Glutamatergic neuron (in vitro differentiated cells): Measurements from ENCODE around the gene ARAP2. TPM values are rescaled to one million over a fixed set of nuclear protein-coding genes. Genes with fewer than 3 reads are reported as not detected.

Experiments used
- DNase-seq: peaks from one replicate; pipeline ENCODE4 v3.0.0; 2022
- H3K27ac Mint-ChIP-seq: one replicate; pipeline ENCODE4 v1.8.0; 2020; ENCODE audit warnings: mild to moderate bottlenecking, mixed read lengths, inconsistent platforms; ENCODE audit not compliant: unreplicated experiment
- H3K27me3 Mint-ChIP-seq: one replicate; pipeline ENCODE4 v1.8.0; 2020; ENCODE audit warnings: mild to moderate bottlenecking, moderate library complexity, mixed read lengths, inconsistent platforms; ENCODE audit not compliant: unreplicated experiment
- H3K36me3 Mint-ChIP-seq: one replicate; pipeline ENCODE4 v1.8.0; 2020; ENCODE audit warnings: mild to moderate bottlenecking, mixed read lengths, inconsistent platforms; ENCODE audit not compliant: unreplicated experiment
- H3K4me1 Mint-ChIP-seq: one replicate; pipeline ENCODE4 v1.8.0; 2020; ENCODE audit warnings: mild to moderate bottlenecking, low read depth, mixed read lengths, inconsistent platforms; ENCODE audit not compliant: unreplicated experiment
- H3K4me3 Mint-ChIP-seq: one replicate; pipeline ENCODE4 v1.8.0; 2020; ENCODE audit warnings: mild to moderate bottlenecking, mixed read lengths, inconsistent platforms; ENCODE audit not compliant: unreplicated experiment
- H3K9me3 Mint-ChIP-seq: one replicate; pipeline ENCODE4 v1.8.0; 2020; ENCODE audit warnings: mild to moderate bottlenecking, moderate library complexity, mixed read lengths, inconsistent platforms; ENCODE audit not compliant: unreplicated experiment
- total RNA-seq: library from RNA; stranded (reverse); fragmentation: NEBNext Ultra II Directional; extraction: Animal tissue kit (Norgen Biotek cat#: 25700); gene quantifications from one replicate; pipeline ENCODE4 v1.2.1, GENCODE V29; 2021; ENCODE audit not compliant: unreplicated experiment
- TF ChIP-seq, protein P1 (sequence below): fragments of 200-600 bp; sonication (generic); IDR thresholded peaks from one replicate; pipeline ENCODE4 v1.5.0; 2021; ENCODE audit not compliant: partially characterized antibody, unreplicated experiment

The ARAP2 gene
- total RNA-seq, 1 donor from 2014 or later = 1.4 TPM

DNA sequence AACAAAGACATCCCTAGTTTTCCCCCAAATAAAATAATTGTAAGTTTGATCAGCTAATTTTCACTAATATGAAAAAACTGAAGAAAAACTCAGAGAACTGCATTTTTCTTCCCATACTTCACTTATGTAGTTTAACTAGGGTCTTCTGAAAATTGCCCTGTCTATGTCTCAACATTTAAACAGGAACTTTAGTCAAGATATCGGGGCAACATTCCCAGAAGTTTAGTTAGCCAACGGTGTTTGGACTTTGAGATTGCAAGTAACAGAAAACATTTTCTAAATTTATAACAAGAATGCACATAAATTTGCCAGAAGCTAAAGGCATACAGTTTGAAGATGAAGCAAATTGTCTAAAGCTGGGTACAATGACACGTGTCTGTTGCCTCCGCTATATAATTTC lies 201.1 kb downstream of the ARAP2 start:
- TF ChIP-seq, protein P1, sequence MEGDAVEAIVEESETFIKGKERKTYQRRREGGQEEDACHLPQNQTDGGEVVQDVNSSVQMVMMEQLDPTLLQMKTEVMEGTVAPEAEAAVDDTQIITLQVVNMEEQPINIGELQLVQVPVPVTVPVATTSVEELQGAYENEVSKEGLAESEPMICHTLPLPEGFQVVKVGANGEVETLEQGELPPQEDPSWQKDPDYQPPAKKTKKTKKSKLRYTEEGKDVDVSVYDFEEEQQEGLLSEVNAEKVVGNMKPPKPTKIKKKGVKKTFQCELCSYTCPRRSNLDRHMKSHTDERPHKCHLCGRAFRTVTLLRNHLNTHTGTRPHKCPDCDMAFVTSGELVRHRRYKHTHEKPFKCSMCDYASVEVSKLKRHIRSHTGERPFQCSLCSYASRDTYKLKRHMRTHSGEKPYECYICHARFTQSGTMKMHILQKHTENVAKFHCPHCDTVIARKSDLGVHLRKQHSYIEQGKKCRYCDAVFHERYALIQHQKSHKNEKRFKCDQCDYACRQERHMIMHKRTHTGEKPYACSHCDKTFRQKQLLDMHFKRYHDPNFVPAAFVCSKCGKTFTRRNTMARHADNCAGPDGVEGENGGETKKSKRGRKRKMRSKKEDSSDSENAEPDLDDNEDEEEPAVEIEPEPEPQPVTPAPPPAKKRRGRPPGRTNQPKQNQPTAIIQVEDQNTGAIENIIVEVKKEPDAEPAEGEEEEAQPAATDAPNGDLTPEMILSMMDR = no peak
- Mint-ChIP-seq H3K4me3 (no peak overlapping the region), H3K9me3 (no peaks in the 10 kb centered on the region), H3K27ac (no peak overlapping the region), H3K36me3 (no peaks in the 10 kb centered on the region), H3K27me3 (peaks cover 4% of the 10 kb centered on the region), H3K4me1 (no peaks in the 10 kb centered on the region)
- DNase-seq = no peak

- Mint-ChIP-seq H3K4me1 (no peaks in the 10 kb centered on the region), H3K4me3 (no peak overlapping the region), H3K27me3 (peaks cover 4% of the 10 kb centered on the region), H3K27ac (no peak overlapping the region), H3K36me3 (no peaks in the 10 kb centered on the region), H3K9me3 (no peaks in the 10 kb centered on the region)
- DNase-seq = no peak
- TF ChIP-seq, protein P1 = no peak
These were observed 202.0 kb downstream of the ARAP2 start for GRCh38 chr4:36042122-36042970.

GRCh38 chr4:36041340-36041739 lies 203.0 kb downstream of the ARAP2 start:
- no peaks in the 10 kb centered on the region for H3K36me3 Mint-ChIP-seq
- no peak overlapping the region for H3K27ac Mint-ChIP-seq
- H3K4me1 Mint-ChIP-seq = no peaks in the 10 kb centered on the region
- DNase-seq = no peak
- peaks cover 4% of the 10 kb centered on the region for H3K27me3 Mint-ChIP-seq
- H3K4me3 Mint-ChIP-seq = no peak overlapping the region
- TF ChIP-seq, protein P1 = no peak
- no peaks in the 10 kb centered on the region for H3K9me3 Mint-ChIP-seq

DNA sequence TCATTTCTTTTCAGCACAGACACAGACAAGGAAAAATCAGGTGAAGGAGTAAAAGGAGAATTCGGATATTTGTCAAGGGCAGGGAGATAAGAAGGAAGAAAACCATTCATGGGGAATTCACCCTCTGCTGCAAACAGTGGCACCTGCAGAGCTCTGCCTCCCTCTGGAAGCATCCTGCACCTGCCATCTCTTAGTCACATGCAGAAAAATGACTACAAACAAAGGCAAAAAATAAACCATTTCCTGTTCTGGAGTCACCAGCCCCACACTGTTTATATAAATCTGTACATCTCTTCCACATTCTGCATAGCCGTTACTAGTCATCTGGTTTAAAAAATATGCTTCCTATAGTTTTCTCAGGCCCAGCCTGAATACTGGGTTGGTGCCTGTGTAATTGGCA lies 205.3 kb downstream of the ARAP2 start:
- Mint-ChIP-seq H3K36me3 (no peaks in the 10 kb centered on the region), H3K4me1 (no peaks in the 10 kb centered on the region), H3K27me3 (peaks cover 2% of the 10 kb centered on the region), H3K9me3 (no peaks in the 10 kb centered on the region), H3K4me3 (no peak overlapping the region), H3K27ac (no peak overlapping the region)
- TF ChIP-seq, protein P1 = no peak
- no peak for DNase-seq

- TF ChIP-seq, protein P1 = no peak
- no peaks in the 10 kb centered on the region for H3K9me3 Mint-ChIP-seq
- no peak overlapping the region for H3K4me3 Mint-ChIP-seq
- DNase-seq = no peak
- no peaks in the 10 kb centered on the region for H3K4me1 Mint-ChIP-seq
- peaks cover 1% of the 10 kb centered on the region for H3K27me3 Mint-ChIP-seq
- no peak overlapping the region for H3K27ac Mint-ChIP-seq
- no peaks in the 10 kb centered on the region for H3K36me3 Mint-ChIP-seq
These were observed 205.8 kb downstream of the ARAP2 start for GRCh38 chr4:36038491-36038890.
